Inflammatory macrophage treated with lipopolysaccharide for 4 hours (primary cell): ENCODE data around the gene LRPAP1.

ENCODE experiments used
- DNase-seq: peaks from one replicate; pipeline ENCODE4 v3.0.0-alpha.2; 2020

LRPAP1 gene

DNA sequence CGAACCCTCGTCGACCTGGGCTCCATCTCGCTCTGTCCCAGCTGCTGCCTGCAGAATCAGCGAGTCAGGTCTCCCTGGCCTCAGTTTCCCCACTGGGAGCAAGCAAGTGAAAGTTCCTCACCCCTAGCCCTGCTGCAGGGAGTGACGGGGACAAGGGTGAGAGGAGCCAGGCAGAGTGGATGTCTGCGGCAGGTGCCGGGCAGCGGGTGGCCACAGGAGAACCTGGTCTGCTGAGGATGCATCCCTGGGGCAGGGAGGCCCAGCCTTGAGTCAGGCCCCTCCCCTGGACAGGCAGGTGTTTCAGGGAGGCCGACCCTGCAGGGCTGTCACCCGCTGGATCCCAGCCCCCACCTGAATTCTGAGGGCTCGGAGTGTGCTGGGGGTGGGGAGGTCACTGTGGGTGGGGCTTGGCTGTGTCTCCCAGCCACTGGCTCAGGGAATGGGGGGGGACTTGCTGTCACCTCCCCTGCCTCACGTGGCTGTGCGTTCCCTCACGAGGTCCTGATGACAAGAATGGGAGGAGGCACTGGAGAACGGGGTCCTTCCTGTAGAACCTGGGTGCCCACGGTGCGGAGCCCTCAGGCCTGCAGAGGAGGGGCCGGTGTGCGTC, 33.2 kb downstream of the LRPAP1 start:
- no peak for DNase-seq

DNA sequence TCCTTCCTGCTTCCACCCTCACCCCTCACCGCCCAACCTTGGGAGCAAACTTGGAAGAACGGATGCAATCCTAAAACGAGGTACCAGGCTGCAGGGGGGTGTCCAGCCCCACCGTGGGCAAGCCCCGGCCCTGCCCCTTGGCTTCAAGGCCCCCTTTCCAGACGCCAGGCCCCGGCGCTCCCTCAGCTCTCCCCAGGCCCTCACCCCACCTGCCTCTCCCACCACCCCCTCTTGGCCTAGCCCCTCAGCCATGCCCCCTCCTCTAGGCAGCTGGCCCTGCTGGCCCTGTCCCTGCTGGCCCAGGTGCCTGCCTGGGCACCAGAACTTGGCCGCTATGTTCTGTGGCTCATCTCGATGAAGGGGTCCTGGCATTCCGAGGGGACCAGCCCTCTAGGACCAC, 33.8 kb downstream of the LRPAP1 start:
- DNase-seq: no peak

DNA sequence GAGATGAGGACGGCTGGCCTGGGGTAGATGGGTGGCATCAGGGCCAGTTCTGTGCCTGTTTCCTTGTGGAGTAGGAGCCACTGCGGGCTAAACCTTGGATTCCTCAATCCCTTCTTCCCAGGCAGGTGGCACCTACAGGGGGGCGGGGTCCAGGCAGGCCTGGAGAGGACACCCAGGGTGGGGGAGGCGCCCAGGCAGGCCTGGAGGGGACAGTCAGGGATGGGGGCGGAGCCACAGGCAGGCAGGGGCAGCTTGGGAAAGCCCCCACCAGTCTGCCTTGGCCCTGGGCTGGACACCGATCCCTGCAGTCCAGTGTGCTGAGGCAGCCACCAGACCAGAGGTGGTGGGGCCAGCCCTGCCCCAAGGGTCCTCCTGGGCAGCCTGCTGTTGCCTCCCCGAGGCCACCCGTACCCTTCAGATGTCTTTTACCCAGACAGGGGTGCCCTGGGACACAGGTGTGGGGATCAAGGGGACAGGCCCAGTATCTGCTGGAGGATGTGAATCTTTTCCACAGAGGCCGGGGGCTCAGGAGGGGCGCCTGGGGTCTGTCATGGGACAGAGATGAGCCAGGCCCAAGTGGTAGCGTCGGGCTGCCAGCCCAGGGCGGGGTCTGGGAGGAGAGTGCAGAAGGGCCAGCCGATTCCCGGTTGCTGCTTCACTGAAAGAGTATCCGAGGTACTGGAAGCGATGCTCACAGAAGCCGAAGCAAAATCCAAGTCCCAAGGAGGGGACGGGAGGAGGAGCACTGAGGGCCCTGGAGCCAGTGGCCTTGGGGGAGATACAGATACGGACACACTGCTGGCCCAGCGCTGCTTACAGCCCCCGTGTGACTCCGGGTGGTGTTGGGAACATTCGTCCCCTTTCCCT, 34.5 kb downstream of the LRPAP1 start:
- no peak for DNase-seq

DNA sequence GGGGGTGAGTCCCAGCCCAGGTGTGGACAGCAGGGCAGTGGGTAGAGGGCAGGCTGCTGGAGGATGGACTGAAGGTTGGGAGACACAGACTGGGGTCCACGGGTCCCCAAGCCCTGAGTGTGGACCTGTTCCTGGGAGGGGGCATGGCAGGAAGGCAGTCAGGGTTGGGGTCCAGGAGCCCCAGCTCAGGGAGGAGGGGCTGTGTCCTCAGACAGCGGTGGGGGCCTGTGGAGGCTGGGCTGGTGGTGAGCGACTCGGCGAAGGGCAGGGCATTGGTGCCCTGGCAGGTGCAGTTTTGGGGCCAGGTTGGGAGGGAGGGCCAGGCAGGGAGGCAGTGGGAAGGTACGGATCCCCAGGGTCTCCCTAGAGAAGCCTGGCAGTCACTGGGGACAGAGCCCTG, 35.1 kb downstream of the LRPAP1 start:
- DNase-seq: no peak

DNA sequence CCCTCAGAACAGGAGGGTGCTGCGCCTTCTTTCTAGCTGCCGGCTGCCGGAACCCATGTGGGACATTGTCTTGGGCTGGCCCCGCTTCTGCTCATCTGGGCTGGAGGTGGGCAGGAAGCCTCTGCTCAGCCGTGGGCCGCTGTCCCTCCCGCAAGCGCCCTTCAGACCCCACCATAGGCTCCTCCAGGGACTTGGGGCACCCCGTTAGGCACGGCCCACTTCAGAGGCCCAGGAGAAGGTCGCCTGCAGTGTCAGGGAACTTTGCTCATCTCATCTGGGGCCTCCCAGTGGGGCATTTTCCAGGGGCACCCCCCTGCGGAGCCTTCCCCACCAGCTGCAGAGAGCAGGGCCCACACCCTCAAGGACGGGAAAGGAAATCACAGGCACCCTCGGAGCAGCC, 36.2 kb downstream of the LRPAP1 start:
- no peak for DNase-seq

DNA sequence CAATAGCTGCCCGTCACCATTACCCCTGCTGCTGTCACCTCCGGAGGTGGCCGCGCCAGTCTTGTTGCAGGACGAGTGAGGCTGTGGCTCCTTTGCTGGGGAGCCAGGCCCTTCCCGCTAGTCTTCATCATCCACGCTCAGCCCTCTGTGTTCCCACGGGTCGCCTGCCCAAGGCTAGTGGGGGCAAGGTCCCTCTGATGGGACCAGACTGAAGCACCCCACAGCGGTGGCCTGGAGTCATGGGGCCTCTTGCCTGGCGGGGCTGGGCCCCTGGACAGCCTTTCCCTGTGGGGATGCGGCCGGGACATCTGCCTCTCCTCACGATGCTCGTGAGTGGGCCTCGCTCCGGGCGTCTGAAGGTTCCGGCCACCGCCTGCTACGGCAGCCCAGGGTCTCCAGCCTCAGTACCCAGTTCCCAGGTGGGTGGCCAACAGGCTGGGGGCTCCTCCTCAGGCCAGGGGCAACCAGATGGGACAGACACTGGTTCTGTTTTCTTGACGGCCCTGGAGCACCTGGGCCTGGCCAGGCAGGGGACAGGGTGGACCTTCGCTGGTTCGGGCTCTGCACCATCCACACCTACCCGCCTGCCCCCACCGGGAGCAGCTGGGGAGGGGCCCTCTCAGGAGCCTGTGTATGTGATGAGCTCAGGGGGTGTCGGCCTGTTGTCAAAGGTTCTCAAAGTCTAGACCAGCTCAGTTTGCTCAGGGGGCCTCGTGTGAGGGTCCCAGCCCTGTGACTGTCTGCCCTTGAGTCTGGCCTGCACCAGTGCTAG, 36.8 kb downstream of the LRPAP1 start:
- DNase-seq: no peak

DNA sequence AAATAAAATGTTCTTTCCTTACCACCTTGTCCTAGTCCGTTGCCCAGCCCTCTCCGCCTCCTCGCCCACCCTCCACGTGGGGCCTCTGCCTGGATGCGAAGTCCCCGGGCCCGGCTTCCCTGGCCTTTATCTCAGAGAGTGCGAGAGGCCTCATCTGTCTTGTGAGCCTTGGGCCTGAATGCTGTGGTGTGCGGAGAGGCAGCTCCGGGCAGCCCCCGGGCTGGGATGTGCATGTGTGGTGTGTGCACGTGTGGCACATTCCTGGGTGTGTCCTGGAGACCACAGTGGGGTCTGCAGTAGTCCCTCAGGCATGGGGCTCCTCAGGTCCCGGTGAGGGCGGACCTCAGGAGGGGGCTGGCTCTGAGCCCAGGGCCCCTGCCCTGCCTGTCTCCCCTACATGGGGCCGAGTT, 37.8 kb downstream of the LRPAP1 start:
- no peak for DNase-seq

DNA sequence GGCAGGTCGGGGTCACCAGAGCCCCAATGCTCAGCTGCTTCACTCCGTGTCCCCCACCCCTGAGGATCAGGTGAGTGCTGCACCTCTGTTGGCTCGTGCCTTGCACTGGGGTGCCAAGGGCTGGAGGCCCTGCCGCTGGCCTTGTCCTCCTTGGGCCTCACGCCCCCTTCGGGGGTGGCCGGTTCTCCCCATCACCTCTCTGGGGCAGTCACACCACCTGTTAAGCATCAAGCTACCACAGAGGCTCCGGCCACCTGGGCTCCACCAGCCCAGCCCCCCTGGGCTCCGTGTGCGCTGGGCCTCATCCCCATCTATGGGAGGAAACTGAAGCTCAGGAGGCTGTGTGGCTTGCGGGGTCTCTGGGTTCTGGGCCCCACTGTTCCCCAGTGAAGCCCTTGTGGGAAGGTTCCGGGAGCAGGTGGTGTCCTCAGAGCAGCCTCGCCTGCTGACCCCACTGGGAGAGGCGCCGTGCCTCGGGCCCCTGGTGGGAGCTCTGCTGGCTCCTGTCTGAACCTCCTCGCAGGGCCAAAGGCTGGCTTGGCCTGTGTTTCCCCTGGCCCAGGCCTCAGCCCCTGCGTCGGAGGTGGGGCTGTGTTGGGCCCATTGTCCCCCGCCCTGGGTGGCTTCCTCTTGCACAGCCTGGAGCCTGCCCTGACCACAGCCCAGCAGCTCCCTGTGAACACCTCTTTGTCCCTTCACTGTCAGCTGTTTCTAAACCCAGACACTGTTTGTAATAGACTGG, 38.3 kb downstream of the LRPAP1 start:
- no peak for DNase-seq

DNA sequence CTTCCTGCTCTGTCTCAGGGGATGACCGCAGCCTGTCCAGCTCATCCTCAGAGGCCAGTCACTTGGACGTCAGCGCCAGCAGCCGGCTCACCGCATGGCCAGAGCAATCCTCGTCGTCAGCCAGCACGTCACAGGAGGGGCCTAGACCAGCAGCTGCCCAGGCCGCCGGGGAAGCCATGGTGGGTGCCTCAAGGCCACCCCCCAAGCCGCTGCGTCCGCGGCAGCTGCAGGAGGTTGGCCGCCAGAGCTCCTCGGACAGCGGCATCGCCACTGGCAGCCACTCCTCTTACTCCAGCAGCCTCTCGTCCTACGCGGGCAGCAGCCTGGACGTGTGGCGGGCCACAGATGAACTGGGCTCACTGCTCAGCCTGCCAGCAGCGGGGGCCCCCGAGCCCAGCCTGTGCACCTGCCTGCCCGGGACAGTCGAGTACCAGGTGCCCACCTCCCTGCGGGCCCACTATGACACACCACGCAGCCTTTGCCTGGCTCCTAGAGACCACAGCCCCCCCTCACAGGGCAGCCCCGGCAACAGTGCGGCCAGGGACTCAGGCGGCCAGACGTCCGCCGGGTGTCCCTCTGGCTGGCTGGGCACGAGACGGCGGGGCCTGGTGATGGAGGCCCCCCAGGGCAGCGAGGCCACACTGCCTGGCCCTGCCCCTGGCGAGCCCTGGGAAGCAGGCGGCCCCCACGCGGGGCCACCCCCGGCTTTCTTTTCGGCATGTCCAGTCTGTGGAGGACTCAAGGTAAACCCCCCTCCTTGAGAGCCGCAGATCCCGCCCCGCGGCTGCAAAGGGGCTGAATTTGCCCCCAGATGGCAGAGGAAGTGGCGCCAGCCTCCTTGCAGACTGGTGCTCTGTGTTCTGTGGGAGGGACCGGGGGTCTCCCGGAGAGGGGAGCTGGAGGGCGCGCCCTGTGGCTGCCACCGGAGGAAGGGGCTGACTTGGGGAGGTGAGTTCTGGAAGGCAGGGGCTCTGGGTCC, 39.2 kb downstream of the LRPAP1 start:
- no peak for DNase-seq

DNA sequence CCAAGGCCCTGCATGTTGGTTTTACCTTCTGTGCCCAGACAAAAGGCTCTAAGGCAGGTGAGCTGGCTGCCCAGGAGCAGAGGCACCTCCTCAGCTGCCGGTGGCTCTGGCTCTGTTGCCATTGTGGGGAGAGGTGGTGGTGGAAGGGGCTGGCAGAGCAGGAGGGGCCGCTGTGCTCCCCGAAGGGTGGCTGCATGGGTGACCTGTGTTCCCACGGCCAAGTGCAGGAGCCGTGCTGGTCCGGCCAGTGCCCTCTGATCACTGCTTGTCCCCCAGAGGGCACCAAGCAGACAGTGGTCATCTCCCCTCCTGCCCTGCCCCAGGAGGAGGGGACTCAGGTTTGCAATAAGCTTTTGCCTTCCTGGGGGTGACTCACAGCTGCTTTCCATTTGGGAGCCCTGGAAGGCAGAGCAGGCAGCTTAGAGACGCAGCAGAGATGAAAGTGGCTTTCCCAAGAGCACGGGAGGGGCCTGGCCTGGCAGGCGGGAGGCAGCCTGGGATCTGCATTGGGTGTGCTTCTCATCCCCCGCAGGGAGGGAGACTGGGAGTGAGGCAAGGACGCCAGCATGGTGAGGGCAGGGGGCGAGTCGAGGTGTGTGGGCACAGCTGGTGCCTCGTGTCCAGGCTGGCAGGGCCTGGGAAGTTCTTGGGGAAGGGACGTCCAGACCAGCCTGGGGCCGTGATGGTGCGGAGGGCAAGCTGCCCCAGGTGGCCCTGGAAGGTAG, 40.4 kb downstream of the LRPAP1 start:
- DNase-seq: no peak

DNA sequence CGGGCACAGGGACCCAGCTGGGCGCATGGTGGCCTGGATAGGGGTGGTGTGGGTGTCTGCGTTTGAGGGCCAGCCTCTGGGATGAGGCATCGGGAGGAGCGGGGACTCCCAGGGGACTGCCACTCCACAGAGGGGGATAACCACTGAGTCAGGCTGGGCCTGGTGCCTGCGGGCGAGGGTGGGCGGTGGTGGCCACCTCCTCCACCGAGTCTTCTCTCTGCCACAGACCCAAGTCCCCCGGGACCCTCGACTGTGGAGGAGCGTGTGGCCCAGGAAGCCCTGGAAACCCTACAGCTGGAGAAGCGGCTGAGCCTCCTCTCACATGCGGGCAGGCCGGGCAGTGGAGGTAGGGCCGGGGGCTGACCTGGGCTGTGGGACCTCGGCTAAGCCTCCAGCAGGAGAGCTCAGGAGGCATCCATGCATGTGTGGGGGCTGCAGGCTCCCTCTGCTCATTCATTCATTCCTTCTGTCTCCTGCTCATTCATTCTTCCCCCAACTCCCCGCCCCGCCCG, 42.7 kb downstream of the LRPAP1 start:
- DNase-seq: peak; percentile 4

DNA sequence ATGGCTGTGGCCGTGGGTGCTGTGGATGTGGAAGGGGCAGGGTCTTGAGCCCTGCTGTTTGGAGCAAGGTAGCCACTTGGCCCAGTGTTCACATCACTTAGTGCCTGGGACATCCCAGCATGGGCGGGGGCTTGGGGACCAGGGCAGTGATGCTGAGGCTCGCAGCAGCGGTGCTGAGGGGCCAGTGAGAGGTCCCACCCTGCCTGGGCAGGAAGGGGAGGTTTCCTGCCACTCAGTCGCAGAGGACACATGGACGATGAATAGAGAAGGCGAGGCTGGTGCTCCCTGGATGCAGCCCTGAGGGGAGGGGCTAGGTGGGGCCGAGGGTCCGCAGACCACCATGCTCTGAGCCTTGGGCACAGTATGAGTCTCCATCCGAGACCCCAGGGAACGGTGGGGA, 43.4 kb downstream of the LRPAP1 start:
- no peak for DNase-seq

DNA sequence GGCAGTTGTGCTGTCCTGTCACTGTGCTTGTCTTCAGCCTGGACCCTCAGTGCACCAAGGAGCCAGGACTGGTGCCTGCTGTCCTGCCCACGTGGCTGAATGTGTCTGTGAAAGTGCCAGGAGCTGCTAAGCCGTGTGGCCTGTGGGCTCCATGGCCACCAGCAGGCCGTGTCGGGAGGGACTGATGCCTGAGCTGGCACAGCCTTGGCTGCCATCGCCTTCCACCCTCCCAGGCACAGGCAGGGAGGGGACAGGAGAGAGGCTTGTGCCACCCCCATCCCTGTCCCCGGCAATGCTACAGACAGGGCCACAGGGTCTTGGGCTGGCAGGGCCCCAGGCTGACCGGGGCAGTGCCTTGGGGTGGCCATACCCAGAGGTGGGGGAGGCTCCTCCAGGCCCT, 44.4 kb downstream of the LRPAP1 start:
- DNase-seq: no peak

DNA sequence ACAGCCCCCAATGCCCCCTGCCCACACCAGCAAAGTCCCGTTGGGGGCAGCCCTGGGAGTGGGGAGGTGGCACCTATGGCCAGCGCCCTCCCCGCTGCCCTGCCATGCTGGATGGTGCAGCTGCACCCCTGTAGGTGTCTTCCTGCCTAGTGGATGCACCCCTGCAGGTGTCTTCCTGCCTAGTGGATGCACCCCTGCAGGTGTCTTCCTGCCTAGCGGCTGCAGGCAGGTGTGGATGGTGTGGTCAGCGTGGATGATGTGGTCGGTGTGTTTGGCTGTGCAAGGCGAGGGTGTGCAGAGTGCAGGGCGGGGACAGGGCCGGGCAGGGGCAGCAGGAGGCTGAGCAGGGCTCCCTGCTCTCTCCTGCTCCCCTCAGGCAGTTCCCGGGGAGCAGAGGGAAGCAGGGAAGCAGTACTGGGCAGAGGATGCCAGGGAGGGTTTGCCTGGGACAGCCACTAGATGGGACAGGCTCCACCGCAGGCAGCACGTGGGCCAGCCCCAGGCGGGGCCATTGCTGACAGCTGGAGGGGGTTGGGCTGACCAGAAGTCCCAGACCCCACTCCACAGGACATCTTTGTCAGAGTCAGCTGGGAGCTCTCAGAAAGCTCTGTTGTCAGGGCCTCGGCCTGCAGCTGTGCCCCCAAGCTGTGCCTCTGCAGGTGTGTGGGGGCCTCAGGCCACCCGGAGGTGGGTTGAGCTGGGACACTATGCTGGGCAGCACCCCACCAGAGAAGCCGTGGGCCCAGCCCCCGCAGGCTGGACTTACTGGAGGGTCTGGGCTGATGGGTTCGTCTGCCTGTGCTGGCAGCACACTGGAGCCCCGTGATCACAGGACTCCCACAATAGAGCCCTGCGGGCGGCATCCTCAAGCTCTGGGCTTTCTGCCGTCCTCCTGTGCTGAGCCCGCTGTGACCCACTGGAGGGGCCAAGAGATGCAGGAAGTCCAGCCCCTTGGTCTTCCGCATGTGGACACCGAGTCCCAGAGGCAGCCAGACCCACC, 45.4 kb downstream of the LRPAP1 start:
- no peak for DNase-seq

DNA sequence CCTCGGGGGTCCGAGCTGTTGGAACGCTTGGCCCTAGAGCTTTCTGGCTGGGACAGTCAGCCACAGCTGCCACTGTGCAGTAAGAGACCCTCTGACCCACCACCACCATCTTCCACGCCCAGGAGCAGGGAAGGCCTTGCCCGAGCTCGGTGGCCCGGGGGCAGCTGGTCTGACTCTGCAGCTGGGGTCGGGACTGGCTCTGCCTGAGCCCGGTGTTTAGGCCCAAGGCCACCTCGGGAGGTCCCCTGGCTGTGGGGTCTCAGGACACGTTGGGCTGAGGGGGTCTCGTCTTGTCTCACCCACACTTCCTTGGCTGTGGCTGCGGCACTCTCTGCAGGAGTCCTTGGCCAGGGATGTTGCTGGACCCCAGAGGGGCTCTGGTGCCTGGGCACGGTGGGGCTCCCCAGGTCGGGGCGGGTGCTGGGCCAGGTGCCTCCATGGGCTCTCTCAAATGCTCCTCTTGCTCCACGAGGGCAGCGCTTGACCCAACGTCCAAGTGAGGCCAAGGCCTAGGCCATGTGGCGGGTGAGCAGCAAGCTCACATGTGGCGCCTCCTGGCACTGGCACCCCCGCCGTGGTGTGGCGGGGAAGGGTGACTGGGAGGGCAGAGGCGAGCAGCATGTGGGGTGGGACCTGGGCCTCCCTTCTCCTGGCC, 46.2 kb downstream of the LRPAP1 start:
- DNase-seq: no peak

DNA sequence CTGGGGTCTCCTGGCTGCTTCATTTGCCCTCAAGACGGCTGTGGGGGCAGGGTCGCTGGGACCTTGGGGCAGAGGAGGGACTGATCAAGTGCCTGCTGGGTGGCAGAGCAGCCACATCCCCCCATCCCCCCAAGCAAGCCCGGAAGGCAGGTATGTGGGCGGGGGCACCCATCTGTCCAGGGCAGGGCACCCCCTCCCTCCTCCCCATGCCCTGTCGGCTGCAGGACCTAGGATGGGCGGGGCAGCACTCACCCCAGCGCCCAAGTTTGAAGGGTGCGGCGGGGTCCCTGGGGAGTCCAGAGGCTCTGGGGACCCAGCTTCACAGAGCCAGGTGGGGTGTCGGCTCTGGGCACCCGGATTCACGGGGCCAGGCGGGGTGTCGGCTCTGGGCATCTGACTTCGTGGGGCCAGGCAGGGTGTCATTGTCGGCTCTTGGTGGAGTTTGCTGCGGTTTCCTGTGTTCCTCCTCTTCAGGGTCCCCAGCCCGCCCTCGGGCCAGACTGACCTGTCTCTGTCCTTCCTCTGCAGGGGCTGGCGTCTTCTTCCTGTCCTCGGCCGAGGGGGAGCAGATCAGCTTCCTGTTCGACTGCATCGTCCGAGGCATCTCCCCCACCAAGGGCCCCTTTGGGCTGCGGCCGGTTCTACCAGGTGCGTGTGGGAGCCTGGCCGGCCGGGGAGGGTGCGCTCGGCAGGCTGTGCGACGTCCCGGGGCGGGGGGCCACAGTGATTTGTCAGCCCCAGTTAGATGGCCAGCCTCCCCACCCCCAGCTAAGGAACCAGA, 47.0 kb downstream of the LRPAP1 start:
- no peak for DNase-seq

DNA sequence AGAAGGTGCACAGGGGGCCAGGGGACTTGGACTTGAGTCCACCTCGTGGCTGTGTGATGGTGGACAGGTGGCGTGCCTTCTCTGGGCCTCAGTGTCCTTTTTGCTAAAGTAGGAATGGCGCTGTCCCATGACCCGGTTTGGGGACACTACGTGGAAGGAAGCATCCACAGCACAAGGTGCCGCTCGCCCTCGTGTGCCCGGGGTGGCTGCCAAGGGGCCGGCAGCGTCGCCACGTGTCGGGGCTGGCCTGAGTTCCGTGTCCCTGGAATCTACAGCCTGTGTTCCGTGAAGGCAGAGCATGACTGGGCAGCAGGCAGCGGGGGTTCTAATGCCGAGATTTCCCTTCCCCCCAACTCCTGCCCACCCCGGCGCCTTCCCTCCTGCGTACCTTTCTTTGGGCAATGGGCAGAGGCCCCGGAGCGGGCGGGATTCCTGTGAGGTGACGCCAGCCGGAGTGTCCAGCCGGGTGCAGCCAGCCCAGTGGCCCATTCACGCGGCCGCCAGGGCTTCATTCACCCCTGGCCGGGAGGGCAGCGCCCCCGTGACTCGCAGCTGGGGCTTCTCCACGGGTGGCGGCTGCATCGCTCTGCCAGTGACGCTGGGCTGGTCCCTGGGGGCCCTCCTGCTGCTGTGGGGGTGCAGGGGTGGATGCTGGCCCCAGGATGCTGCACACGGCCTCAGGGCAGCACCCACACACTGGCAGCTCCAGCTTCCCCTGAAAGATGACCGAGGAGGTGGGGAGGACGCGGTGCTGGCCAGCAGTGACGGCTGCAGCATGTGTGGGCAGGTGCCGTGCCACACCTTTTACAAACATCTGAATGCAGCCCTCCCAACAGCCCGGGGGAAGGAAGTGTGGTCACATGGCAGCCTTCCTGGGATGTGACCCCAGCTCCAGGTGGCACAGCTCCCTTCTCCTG, 47.9 kb downstream of the LRPAP1 start:
- no peak for DNase-seq
